NB4 (cell line): ENCODE measurements around the gene DEAF1.

Source experiments
- CTCF ChIP-seq: IDR thresholded peaks from one replicate; pipeline ENCODE4 v1.5.1; 2012; ENCODE audit warnings: low read depth, low read length
- MAX ChIP-seq: IDR thresholded peaks from 2 replicates; pipeline ENCODE4 v1.6.1; 2011; ENCODE audit warnings: low read depth, low read length
- POLR2A ChIP-seq: IDR thresholded peaks from 2 replicates; pipeline ENCODE4 v1.6.1; 2011; ENCODE audit warnings: mild to moderate bottlenecking; ENCODE audit not compliant: insufficient read length; ENCODE audit errors: extremely low read depth

- TF ChIP-seq CTCF (no peak), POLR2A (no peak), MAX (no peak)
Observed at GRCh38 chr11:678297-678696, 16.7 kb downstream of the DEAF1 start.
